Measurements from ENCODE around the gene SLC5A10. TPM values are rescaled to one million over a fixed set of nuclear protein-coding genes. Genes with fewer than 3 reads are reported as not detected.

SLC5A10 gene
- polyA plus RNA-seq, 1 donor (not counting 4 experiments of a cell fraction or from before 2014, with no cell fraction given), result not detected

DNA sequence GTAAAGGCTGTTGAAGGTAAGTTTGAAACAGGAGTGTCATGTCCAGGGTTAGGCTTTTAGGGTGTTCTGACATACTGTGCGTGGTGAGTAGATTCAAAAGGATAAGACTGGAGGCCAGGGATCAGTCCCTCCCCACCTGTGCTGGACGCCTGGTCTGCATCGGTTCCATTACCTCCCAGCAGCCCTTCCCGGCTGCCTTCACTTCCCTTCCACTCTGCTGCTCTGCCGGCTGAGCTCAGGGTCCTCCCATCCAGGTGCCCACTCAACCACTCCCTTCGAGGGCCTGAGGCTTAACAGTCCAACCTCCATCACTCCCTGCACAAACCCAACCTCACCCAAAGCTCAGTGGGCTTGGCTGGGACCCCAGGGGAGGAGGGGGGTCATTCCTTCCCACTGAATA lies 4.1 kb upstream of the SLC5A10 start:
- DNase-seq (ENCODE audit: low read depth, low spot score), result no peak
- Histone ChIP-seq H3K9me3 (ENCODE audit: control insufficient read depth, low read depth, low read length) (no peaks in the 10 kb centered on the region), H3K4me2 (ENCODE audit: control insufficient read depth, extremely low read depth, insufficient read depth, low read depth, low read length) (no peak overlapping the region), H3K27ac (ENCODE audit: control insufficient read depth, insufficient read depth, low read length) (no peak overlapping the region), H3K9ac (ENCODE audit: control insufficient read depth, extremely low read depth, insufficient read depth, low read length) (no peak overlapping the region), H3K4me3 (ENCODE audit: control insufficient read depth in 2 of 3, extremely low read depth in 1 of 3, insufficient read depth in 2 of 3, low read depth in 1 of 3, low read length in 3 of 3) (no peak overlapping the region), H3K9me1 (ENCODE audit: control insufficient read depth, extremely low read depth, insufficient read depth, low read length) (no peaks in the 10 kb centered on the region), H3K27me3 (ENCODE audit: control insufficient read depth, extremely low read depth, insufficient read depth, low read length) (peaks cover 19% of the 10 kb centered on the region), H3K4me1 (ENCODE audit: control insufficient read depth, extremely low read depth, insufficient read depth, low read length) (peaks cover 10% of the 10 kb centered on the region), H3K36me3 (ENCODE audit: control insufficient read depth in 2 of 2, extremely low read depth in 1 of 2, insufficient read depth in 2 of 2, low read length in 2 of 2) (no peaks in the 10 kb centered on the region), H4K20me1 (ENCODE audit: control insufficient read depth, extremely low read depth, insufficient read depth, low read length) (no peaks in the 10 kb centered on the region), H3K79me2 (ENCODE audit: control insufficient read depth, insufficient read depth, low read length) (no peaks in the 10 kb centered on the region), H2AFZ (ENCODE audit: control insufficient read depth, low read length) (no peak overlapping the region)
- dilution Hi-C loops (cut with MboI; ENCODE audit: extremely low pct_ligation_motif_present, low sequenced_read_pairs), result no loop called here
- FAIRE-seq, result no peak
- TF ChIP-seq, protein P1, sequence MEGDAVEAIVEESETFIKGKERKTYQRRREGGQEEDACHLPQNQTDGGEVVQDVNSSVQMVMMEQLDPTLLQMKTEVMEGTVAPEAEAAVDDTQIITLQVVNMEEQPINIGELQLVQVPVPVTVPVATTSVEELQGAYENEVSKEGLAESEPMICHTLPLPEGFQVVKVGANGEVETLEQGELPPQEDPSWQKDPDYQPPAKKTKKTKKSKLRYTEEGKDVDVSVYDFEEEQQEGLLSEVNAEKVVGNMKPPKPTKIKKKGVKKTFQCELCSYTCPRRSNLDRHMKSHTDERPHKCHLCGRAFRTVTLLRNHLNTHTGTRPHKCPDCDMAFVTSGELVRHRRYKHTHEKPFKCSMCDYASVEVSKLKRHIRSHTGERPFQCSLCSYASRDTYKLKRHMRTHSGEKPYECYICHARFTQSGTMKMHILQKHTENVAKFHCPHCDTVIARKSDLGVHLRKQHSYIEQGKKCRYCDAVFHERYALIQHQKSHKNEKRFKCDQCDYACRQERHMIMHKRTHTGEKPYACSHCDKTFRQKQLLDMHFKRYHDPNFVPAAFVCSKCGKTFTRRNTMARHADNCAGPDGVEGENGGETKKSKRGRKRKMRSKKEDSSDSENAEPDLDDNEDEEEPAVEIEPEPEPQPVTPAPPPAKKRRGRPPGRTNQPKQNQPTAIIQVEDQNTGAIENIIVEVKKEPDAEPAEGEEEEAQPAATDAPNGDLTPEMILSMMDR (optimal IDR thresholded peaks at IDR 0.05 in 1 of 3, IDR thresholded peaks at IDR 0.05 in 1 of 3, conservative IDR thresholded peaks at IDR 0.05 in 1 of 3; ENCODE audit: extremely low read depth in 1 of 3, insufficient read depth in 2 of 3, low read length in 3 of 3), result no peak
- TF ChIP-seq EZH2 (IDR thresholded peaks at IDR 0.05; ENCODE audit: low read length), result no peak

DNA sequence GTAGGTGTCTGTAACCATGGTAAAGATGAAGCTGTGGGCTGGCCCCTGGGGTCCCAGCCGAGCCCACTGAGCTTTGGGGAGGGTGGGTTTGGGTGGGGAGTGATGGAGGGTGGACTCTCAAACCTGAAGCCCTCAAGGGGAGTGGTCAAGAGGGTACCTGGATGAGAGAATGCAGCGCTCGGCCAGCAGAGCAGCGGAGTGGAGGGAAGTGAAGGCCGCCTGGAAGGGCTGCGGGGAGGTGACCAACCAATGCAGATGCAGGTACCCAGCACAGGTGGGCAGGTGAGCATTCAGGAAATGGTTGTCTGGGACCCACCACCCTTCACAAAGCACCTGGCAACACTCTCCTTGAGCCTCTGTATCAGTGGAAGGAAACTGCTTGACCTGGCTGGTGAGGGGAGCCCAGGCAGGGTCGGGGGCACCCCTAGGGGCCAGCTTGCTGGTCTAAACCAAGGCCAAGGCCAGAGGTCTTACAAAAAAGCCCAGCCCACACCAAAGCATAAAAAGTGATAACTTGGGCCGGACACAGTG lies 3.4 kb upstream of the SLC5A10 start:
- Histone ChIP-seq H4K20me1 (ENCODE audit: control insufficient read depth, extremely low read depth, insufficient read depth, low read length) (no peaks in the 10 kb centered on the region), H3K4me1 (ENCODE audit: control insufficient read depth, extremely low read depth, insufficient read depth, low read length) (peaks cover 10% of the 10 kb centered on the region), H3K79me2 (ENCODE audit: control insufficient read depth, insufficient read depth, low read length) (no peaks in the 10 kb centered on the region), H3K9me3 (ENCODE audit: control insufficient read depth, low read depth, low read length) (no peaks in the 10 kb centered on the region), H3K4me3 (ENCODE audit: control insufficient read depth in 2 of 3, extremely low read depth in 1 of 3, insufficient read depth in 2 of 3, low read depth in 1 of 3, low read length in 3 of 3) (no peak overlapping the region), H3K9me1 (ENCODE audit: control insufficient read depth, extremely low read depth, insufficient read depth, low read length) (no peaks in the 10 kb centered on the region), H3K9ac (ENCODE audit: control insufficient read depth, extremely low read depth, insufficient read depth, low read length) (no peak overlapping the region), H2AFZ (ENCODE audit: control insufficient read depth, low read length) (no peak overlapping the region), H3K4me2 (ENCODE audit: control insufficient read depth, extremely low read depth, insufficient read depth, low read depth, low read length) (no peak overlapping the region), H3K36me3 (ENCODE audit: control insufficient read depth in 2 of 2, extremely low read depth in 1 of 2, insufficient read depth in 2 of 2, low read length in 2 of 2) (no peaks in the 10 kb centered on the region), H3K27me3 (ENCODE audit: control insufficient read depth, extremely low read depth, insufficient read depth, low read length) (peaks cover 19% of the 10 kb centered on the region), H3K27ac (ENCODE audit: control insufficient read depth, insufficient read depth, low read length) (no peak overlapping the region)
- DNase-seq (ENCODE audit: low read depth, low spot score), result no peak
- no peak for FAIRE-seq
- TF ChIP-seq, protein P1 (optimal IDR thresholded peaks at IDR 0.05 in 1 of 3, IDR thresholded peaks at IDR 0.05 in 1 of 3, conservative IDR thresholded peaks at IDR 0.05 in 1 of 3; ENCODE audit: extremely low read depth in 1 of 3, insufficient read depth in 2 of 3, low read length in 3 of 3), result no peak
- no peak for TF ChIP-seq EZH2 (IDR thresholded peaks at IDR 0.05; ENCODE audit: low read length)
- dilution Hi-C loops (cut with MboI; ENCODE audit: extremely low pct_ligation_motif_present, low sequenced_read_pairs), result no loop called here

Measured in keratinocyte (primary cell).